NCI-H2081 treated with DMSO at 0.1 percent for 48 hours (cell line): ENCODE data around the gene SNN.

Experiments used
- DNase-seq: peaks from one replicate; lab custom pipeline; 2025; lab: John Stamatoyannopoulos, UW

Gene SNN

GRCh38 chr16:11667824-11668622 is at the start of gene SNN:
SNN (plus strand) TSS chr16:11668455; CDS start chr16:11676060, 7,605 bp downstream.
- no peak for DNase-seq

- DNase-seq = no peak
Measured at GRCh38 chr16:11619327-11619851, 48.9 kb upstream of the SNN start.

GRCh38 chr16:11620243-11621003 is 47.8 kb upstream of the SNN start:
- no peak for DNase-seq

- DNase-seq = no peak
Measured at GRCh38 chr16:11621539-11621919, 46.7 kb upstream of the SNN start.

- DNase-seq = no peak
Measured at GRCh38 chr16:11621920-11622651, 46.2 kb upstream of the SNN start.

GRCh38 chr16:11624205-11624604 is 44.0 kb upstream of the SNN start:
- no peak for DNase-seq

- DNase-seq = no peak
Measured at GRCh38 chr16:11624636-11625607, 43.3 kb upstream of the SNN start.

- no peak for DNase-seq
Measured at GRCh38 chr16:11625769-11626168, 42.5 kb upstream of the SNN start.

- DNase-seq = no peak
Measured at GRCh38 chr16:11626657-11627291, 41.5 kb upstream of the SNN start.

- DNase-seq = no peak
Measured at GRCh38 chr16:11627292-11627663, 41.0 kb upstream of the SNN start.

- no peak for DNase-seq
Measured at GRCh38 chr16:11627822-11628457, 40.3 kb upstream of the SNN start.

GRCh38 chr16:11629071-11630030 is 38.9 kb upstream of the SNN start:
- no peak for DNase-seq

- DNase-seq = no peak
Measured at GRCh38 chr16:11630046-11630767, 38.0 kb upstream of the SNN start.

GRCh38 chr16:11630768-11631056 is 37.5 kb upstream of the SNN start:
- no peak for DNase-seq

GRCh38 chr16:11631214-11631613 is 37.0 kb upstream of the SNN start:
- no peak for DNase-seq

GRCh38 chr16:11632455-11632939 is 35.8 kb upstream of the SNN start:
- DNase-seq = no peak

GRCh38 chr16:11633113-11633512 is 35.1 kb upstream of the SNN start:
- no peak for DNase-seq

GRCh38 chr16:11634312-11634711 is 33.9 kb upstream of the SNN start:
- no peak for DNase-seq
